ENCODE results near the gene SUSD5.

The SUSD5 gene

DNA sequence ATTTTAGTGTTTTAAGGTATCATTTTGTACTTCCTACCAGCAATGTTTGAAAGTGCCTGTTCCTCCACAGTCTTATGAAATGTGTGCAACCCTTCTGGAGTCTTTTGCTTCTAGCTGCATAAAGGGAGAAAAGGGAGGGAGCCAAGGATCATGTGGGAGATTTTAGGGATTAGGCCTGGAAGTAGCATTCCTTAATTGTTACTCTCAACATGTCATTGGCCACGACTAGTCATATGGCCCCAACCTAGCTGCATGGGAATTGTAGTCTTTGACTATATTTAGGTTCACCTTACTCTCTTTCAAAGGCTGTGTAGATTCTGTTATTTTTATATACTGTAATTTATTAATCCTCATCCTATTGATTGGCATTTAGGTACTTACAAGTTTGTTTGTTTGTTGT lies 89.9 kb downstream of the SUSD5 start:
- Histone ChIP-seq H3K4me1 (ENCODE audit: control insufficient read depth, insufficient read depth, low read length) (no peaks in the 10 kb centered on the region), H3K27ac (ENCODE audit: insufficient read depth, low read depth, low read length, poor library complexity, severe bottlenecking) (no peak overlapping the region), H3K27me3 (ENCODE audit: control insufficient read depth, insufficient read depth, low read length, poor library complexity, severe bottlenecking) (no peaks in the 10 kb centered on the region), H3K4me3 (ENCODE audit: insufficient read depth, low read depth, low read length) (no peak overlapping the region), H3K36me3 (ENCODE audit: control insufficient read depth, insufficient read depth, low read length) (peaks cover 10% of the 10 kb centered on the region), H3K9me3 (ENCODE audit: control insufficient read depth, low read length) (no peaks in the 10 kb centered on the region)
- 67 to 86% methylated on average over 1 of the region's 1 CpG for WGBS, 2 experiments

DNA sequence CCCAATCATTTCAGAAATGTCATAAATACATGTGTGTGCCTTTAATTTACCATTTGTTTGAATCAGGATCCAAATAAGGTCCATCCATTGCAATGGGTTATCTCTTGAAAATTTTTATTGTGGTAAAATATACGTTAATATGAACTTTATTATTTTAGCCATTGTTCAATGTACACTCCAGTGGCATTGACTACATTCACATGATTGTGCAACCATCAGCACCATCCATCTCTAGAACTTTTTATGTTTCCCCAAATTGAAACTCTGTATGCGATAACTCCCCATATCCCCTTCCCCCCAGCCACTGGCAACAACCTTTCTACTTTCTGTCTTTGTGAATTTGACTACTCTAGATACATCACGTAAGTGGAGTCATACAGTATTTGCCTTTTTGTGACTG lies 92.8 kb downstream of the SUSD5 start:
- Histone ChIP-seq H3K27me3 (ENCODE audit: control insufficient read depth, insufficient read depth, low read length, poor library complexity, severe bottlenecking) (no peaks in the 10 kb centered on the region), H3K36me3 (ENCODE audit: control insufficient read depth, insufficient read depth, low read length) (peaks cover 9% of the 10 kb centered on the region), H3K4me3 (ENCODE audit: insufficient read depth, low read depth, low read length) (no peak overlapping the region), H3K4me1 (ENCODE audit: control insufficient read depth, insufficient read depth, low read length) (no peaks in the 10 kb centered on the region), H3K9me3 (ENCODE audit: control insufficient read depth, low read length) (no peaks in the 10 kb centered on the region), H3K27ac (ENCODE audit: insufficient read depth, low read depth, low read length, poor library complexity, severe bottlenecking) (no peak overlapping the region)
- WGBS, 2 experiments, result 93 to 99% methylated on average over 3 of the region's 3 CpGs

DNA sequence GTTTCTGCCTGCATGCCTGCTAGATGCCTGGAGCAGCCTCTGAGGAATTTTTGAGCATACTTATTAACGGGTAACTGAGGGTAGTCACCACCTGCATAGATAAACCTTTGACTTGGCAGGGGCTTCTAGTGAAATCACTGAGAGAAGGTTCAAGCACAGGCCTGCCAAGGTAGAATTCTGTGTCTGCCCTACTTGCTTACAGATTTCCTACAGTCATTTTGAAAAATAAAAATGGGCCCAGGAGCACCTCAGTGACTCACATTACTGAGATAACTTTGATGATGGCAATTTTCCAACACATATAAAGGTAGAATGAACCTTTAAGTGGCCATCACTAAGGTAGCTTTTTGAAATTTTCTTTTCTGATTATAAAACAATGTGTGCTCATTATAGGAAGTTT lies 94.0 kb downstream of the SUSD5 start:
- Histone ChIP-seq H3K4me3 (ENCODE audit: insufficient read depth, low read depth, low read length) (no peak overlapping the region), H3K27me3 (ENCODE audit: control insufficient read depth, insufficient read depth, low read length, poor library complexity, severe bottlenecking) (no peaks in the 10 kb centered on the region), H3K36me3 (ENCODE audit: control insufficient read depth, insufficient read depth, low read length) (peaks cover 6% of the 10 kb centered on the region), H3K4me1 (ENCODE audit: control insufficient read depth, insufficient read depth, low read length) (no peaks in the 10 kb centered on the region), H3K27ac (ENCODE audit: insufficient read depth, low read depth, low read length, poor library complexity, severe bottlenecking) (no peak overlapping the region), H3K9me3 (ENCODE audit: control insufficient read depth, low read length) (no peaks in the 10 kb centered on the region)
- WGBS, 2 experiments, result 92 to 96% methylated on average over 1 of the region's 1 CpG

DNA sequence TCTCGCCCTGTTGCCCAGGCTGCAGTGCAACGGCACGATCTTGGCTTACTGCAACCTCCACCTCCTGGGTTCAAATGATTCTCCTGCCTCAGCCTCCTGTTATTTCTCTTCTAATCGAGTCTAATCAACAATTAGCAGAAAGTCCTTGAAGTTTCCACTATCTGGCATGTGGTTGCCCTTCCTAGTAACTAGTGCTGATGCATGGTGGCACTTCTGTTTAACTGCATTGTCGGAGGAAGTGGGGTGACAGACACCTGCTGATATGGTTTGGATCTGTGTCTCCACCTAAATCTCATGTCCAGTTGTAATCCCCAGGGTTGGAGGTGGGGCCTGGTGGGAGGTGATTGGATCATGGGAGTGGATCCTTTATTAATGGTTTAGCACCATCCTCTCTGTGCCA lies 95.6 kb downstream of the SUSD5 start:
- no peaks in the 10 kb centered on the region for H3K4me1 ChIP-seq (ENCODE audit: control insufficient read depth, insufficient read depth, low read length)
- no peaks in the 10 kb centered on the region for H3K9me3 ChIP-seq (ENCODE audit: control insufficient read depth, low read length)
- 94% methylated on average over 5 of the region's 5 CpGs for WGBS, 2 experiments
- H3K27ac ChIP-seq (ENCODE audit: insufficient read depth, low read depth, low read length, poor library complexity, severe bottlenecking), result no peak overlapping the region
- H3K27me3 ChIP-seq (ENCODE audit: control insufficient read depth, insufficient read depth, low read length, poor library complexity, severe bottlenecking), result no peaks in the 10 kb centered on the region
- H3K36me3 ChIP-seq (ENCODE audit: control insufficient read depth, insufficient read depth, low read length), result peaks cover 6% of the 10 kb centered on the region
- H3K4me3 ChIP-seq (ENCODE audit: insufficient read depth, low read depth, low read length), result no peak overlapping the region

- Histone ChIP-seq H3K4me3 (ENCODE audit: insufficient read depth, low read depth, low read length) (no peak overlapping the region), H3K27me3 (ENCODE audit: control insufficient read depth, insufficient read depth, low read length, poor library complexity, severe bottlenecking) (no peaks in the 10 kb centered on the region), H3K27ac (ENCODE audit: insufficient read depth, low read depth, low read length, poor library complexity, severe bottlenecking) (no peak overlapping the region), H3K36me3 (ENCODE audit: control insufficient read depth, insufficient read depth, low read length) (peaks cover 3% of the 10 kb centered on the region), H3K9me3 (ENCODE audit: control insufficient read depth, low read length) (no peaks in the 10 kb centered on the region), H3K4me1 (ENCODE audit: control insufficient read depth, insufficient read depth, low read length) (no peaks in the 10 kb centered on the region)
- WGBS, 2 experiments, result 93 to 95% methylated on average over 3 of the region's 3 CpGs
Observed at GRCh38 chr3:33119891-33120290, 98.7 kb downstream of the SUSD5 start.

DNA sequence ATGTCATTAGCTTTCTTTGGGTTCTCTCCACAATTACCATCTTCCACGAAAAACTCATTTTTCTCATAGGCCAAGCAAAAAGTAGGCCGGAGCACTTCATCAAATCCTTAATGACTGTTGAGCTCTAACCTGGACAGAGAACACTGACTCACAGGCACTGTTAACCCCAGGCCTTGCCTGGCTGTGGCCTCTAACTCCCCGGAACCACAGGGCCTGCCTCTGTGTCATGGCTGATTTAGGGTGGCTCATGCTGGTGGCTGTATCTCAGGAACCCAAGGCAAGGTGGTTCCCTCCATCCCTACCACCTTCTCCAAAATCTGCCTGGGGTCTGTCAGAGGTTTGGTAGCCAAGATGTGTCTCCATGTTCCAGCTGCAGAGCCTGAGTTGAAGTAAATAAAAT lies 101.1 kb downstream of the SUSD5 start:
- no peaks in the 10 kb centered on the region for H3K27me3 ChIP-seq (ENCODE audit: control insufficient read depth, insufficient read depth, low read length, poor library complexity, severe bottlenecking)
- no peak overlapping the region for H3K4me3 ChIP-seq (ENCODE audit: insufficient read depth, low read depth, low read length)
- 93 to 95% methylated on average over 3 of the region's 3 CpGs for WGBS, 2 experiments
- H3K36me3 ChIP-seq (ENCODE audit: control insufficient read depth, insufficient read depth, low read length), result no peaks in the 10 kb centered on the region
- H3K4me1 ChIP-seq (ENCODE audit: control insufficient read depth, insufficient read depth, low read length), result no peaks in the 10 kb centered on the region
- H3K27ac ChIP-seq (ENCODE audit: insufficient read depth, low read depth, low read length, poor library complexity, severe bottlenecking), result no peak overlapping the region
- H3K9me3 ChIP-seq (ENCODE audit: control insufficient read depth, low read length), result no peaks in the 10 kb centered on the region

DNA sequence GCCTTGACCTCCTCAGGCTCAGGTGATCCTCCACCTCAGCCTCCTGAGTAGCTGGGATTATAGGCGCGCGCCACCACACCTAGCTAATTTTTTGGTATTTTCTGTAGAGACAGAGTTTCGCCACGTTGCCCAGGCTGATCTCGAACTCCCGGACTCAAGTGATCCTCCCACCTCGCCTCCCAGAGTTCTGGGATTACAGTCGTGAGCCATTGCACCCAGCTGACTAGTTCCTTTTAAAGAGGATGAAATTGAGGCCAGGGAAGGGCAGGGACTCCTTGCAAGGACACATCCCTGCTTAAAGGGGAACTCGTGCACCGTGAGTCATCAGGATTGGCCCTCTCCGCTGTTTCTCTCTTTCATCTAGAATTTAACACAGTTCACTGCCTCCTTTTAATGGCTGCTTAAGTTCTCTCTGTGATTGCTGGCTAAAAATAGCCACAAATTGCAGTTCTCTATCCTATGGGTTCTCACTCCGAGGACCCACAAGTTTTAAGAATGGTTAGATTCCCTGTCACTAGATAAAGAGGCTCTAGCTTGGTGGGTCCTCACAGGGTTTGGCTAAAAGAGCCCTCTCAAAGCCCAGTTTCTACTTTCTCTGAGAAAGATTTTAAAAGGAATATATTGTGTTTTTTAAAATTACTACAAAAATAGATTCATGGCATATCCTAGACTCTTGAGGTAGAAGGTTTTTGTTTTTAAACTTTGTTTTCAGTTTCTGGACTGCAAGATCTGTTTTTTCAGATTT lies 103.4 kb downstream of the SUSD5 start:
- Histone ChIP-seq H3K27ac (ENCODE audit: insufficient read depth, low read depth, low read length, poor library complexity, severe bottlenecking) (peak overlapping the region; percentile 32), H3K4me1 (ENCODE audit: control insufficient read depth, insufficient read depth, low read length) (no peaks in the 10 kb centered on the region), H3K36me3 (ENCODE audit: control insufficient read depth, insufficient read depth, low read length) (no peaks in the 10 kb centered on the region), H3K27me3 (ENCODE audit: control insufficient read depth, insufficient read depth, low read length, poor library complexity, severe bottlenecking) (no peaks in the 10 kb centered on the region), H3K4me3 (ENCODE audit: insufficient read depth, low read depth, low read length) (peak overlapping the region; percentile 70), H3K9me3 (ENCODE audit: control insufficient read depth, low read length) (peaks cover 6% of the 10 kb centered on the region)
- WGBS, 2 experiments, result 59 to 63% methylated on average over 13 of the region's 13 CpGs

DNA sequence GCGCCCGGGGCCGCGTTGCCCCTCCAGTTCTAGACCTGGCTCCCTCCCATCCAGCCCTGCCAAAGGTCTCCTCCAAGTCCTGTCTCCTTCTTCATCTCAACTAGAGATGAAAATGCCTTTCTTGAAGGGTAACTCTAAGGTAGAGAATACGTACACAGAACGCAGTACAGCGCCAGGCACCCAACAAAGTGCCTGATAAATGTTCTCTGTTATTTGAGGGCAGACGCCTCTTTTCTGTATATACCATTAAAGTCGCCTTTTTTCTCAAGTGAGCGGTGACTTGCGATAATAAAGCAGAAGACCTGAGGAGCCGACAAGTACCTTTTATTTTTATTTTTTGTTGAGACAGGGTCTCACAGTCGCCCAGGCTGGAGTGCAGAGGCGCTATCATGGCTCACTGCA lies 104.0 kb downstream of the SUSD5 start:
- Histone ChIP-seq H3K27me3 (ENCODE audit: control insufficient read depth, insufficient read depth, low read length, poor library complexity, severe bottlenecking) (no peaks in the 10 kb centered on the region), H3K36me3 (ENCODE audit: control insufficient read depth, insufficient read depth, low read length) (no peaks in the 10 kb centered on the region), H3K9me3 (ENCODE audit: control insufficient read depth, low read length) (peaks cover 6% of the 10 kb centered on the region), H3K27ac (ENCODE audit: insufficient read depth, low read depth, low read length, poor library complexity, severe bottlenecking) (peak overlapping the region; percentile 32), H3K4me3 (ENCODE audit: insufficient read depth, low read depth, low read length) (peak overlapping the region; percentile 70), H3K4me1 (ENCODE audit: control insufficient read depth, insufficient read depth, low read length) (no peaks in the 10 kb centered on the region)
- WGBS, 2 experiments, result 54 to 57% methylated on average over 14 of the region's 14 CpGs

GRCh38 chr3:33113772-33114621 lies 104.6 kb downstream of the SUSD5 start, which contains the start of gene CRTAP:
Gene CRTAP (plus strand): TSS chr3:33114014. CDS start chr3:33114078, 64 bp downstream.
- Histone ChIP-seq H3K9me3 (ENCODE audit: control insufficient read depth, low read length) (peaks cover 6% of the 10 kb centered on the region), H3K27ac (ENCODE audit: insufficient read depth, low read depth, low read length, poor library complexity, severe bottlenecking) (peak within 1 kb of the TSS; percentile 70), H3K4me3 (ENCODE audit: insufficient read depth, low read depth, low read length) (peak within 1 kb of the TSS; percentile 70), H3K36me3 (ENCODE audit: control insufficient read depth, insufficient read depth, low read length) (no peaks in the 10 kb centered on the region), H3K27me3 (ENCODE audit: control insufficient read depth, insufficient read depth, low read length, poor library complexity, severe bottlenecking) (no peaks in the 10 kb centered on the region), H3K4me1 (ENCODE audit: control insufficient read depth, insufficient read depth, low read length) (no peaks in the 10 kb centered on the region)
- 0% methylated on average over 98 of the region's 98 CpGs for WGBS, 2 experiments

GRCh38 chr3:33111581-33111980 lies 107.0 kb downstream of the SUSD5 start:
- WGBS, 2 experiments, result 91 to 92% methylated on average over 6 to 7 of the region's 8 CpGs
- H3K4me3 ChIP-seq (ENCODE audit: insufficient read depth, low read depth, low read length), result no peak overlapping the region
- H3K27me3 ChIP-seq (ENCODE audit: control insufficient read depth, insufficient read depth, low read length, poor library complexity, severe bottlenecking), result no peaks in the 10 kb centered on the region
- H3K27ac ChIP-seq (ENCODE audit: insufficient read depth, low read depth, low read length, poor library complexity, severe bottlenecking), result no peak overlapping the region
- H3K36me3 ChIP-seq (ENCODE audit: control insufficient read depth, insufficient read depth, low read length), result no peaks in the 10 kb centered on the region
- no peaks in the 10 kb centered on the region for H3K4me1 ChIP-seq (ENCODE audit: control insufficient read depth, insufficient read depth, low read length)
- H3K9me3 ChIP-seq (ENCODE audit: control insufficient read depth, low read length), result peaks cover 6% of the 10 kb centered on the region

All from ectodermal cell (in vitro differentiated cells).